Stimulated activated CD4-positive, alpha-beta T cell treated with anti-CD3 and anti-CD28 coated beads, Interleukin-1b, Interleukin-23, amount 100 ng/mL, for 24 hours (primary cell): ENCODE data around the gene PNMA1.

ENCODE experiments used
- DNase-seq, 4 experiments: peaks; one replicate each; pipeline ENCODE4 v3.0.0-alpha.2; 2020; ENCODE audit warnings: low read depth in 4 of 4, low spot score in 1 of 4

Gene PNMA1

GRCh38 chr14:73739174-73739898, 25.2 kb upstream of the PNMA1 start:
- no peak for DNase-seq

GRCh38 chr14:73738518-73739173, 24.5 kb upstream of the PNMA1 start:
- no peak for DNase-seq

- DNase-seq: no peak
These were observed 22.7 kb upstream of the PNMA1 start for GRCh38 chr14:73736842-73737241.

- DNase-seq: no peak
These were observed 17.8 kb upstream of the PNMA1 start for GRCh38 chr14:73732006-73732405.

GRCh38 chr14:73731111-73731510, 16.9 kb upstream of the PNMA1 start:
- no peak for DNase-seq

GRCh38 chr14:73729556-73730265, 15.5 kb upstream of the PNMA1 start:
- no peak for DNase-seq

GRCh38 chr14:73728717-73729330, 14.6 kb upstream of the PNMA1 start:
- DNase-seq: peak; percentile 78 to 94 (median 88)

- DNase-seq: no peak
These were observed 13.0 kb upstream of the PNMA1 start for GRCh38 chr14:73727166-73727565.

- no peak for DNase-seq
These were observed 12.1 kb upstream of the PNMA1 start for GRCh38 chr14:73726025-73726961.

- DNase-seq: no peak
These were observed 11.2 kb upstream of the PNMA1 start for GRCh38 chr14:73725116-73726024.

- no peak for DNase-seq
These were observed 10.5 kb upstream of the PNMA1 start for GRCh38 chr14:73724696-73725095.

GRCh38 chr14:73723797-73724661, 9.8 kb upstream of the PNMA1 start:
- no peak for DNase-seq

GRCh38 chr14:73723406-73723796, 9.2 kb upstream of the PNMA1 start:
- no peak for DNase-seq

GRCh38 chr14:73722581-73722980, 8.4 kb upstream of the PNMA1 start:
- DNase-seq: no peak

- DNase-seq: no peak
These were observed 7.1 kb upstream of the PNMA1 start for GRCh38 chr14:73721101-73721821.

GRCh38 chr14:73720636-73721035, 6.5 kb upstream of the PNMA1 start:
- DNase-seq: no peak

GRCh38 chr14:73719791-73720190, 5.6 kb upstream of the PNMA1 start:
- DNase-seq: no peak

- no peak for DNase-seq
These were observed 5.2 kb upstream of the PNMA1 start for GRCh38 chr14:73719361-73719760.
